Activated T-helper 1 cell treated with anti-CD3 and anti-CD28 coated beads, Interleukin-2, amount 50 U/mL, for 16 hours (primary cell): ENCODE data around the gene PRR23E.

ENCODE experiments used
- DNase-seq, 2 donors: peaks; one replicate each; pipeline ENCODE4 v3.0.0-alpha.2; 2020; ENCODE audit warnings: low read depth in 1 of 2, low spot score in 1 of 2

Gene PRR23E, protein sequence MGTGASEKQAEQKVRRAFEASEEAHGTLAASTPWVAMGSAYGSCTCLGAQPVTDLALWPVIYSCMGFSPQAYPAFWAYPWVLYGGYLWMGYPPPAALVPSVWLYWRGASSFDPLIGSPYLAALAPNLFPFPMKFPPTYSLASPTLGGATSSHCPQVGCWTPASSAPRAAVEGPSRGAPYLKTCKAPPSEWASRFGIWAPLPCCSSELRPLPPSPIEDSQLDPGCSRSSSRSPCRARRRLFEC

GRCh38 chr3:127192576-127193232 lies at the start of gene PRR23E:
Gene PRR23E, plus strand, starts transcription at chr3:127193131. Its CDS starts 3,555 bp downstream, at chr3:127196686.
- no peak for DNase-seq

DNA sequence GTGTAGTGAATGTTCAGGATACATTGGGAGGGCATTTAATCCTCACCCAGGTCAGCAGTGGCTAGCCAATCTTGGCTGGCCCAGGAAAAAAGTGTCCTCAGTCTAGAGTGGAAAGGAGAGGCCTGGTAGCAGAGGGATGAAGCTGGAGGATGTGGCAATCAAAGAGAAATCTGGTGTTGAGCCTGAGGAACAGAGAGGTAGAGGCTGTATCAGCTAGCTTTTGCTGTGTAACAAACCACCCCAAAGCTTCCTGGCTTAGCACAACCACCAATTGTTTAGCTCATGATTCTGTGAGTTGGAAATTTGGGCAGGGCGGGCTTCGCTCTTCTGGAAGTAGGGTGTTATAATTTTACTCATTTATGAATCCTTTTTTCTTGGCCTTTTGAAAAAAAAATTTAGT lies 49.8 kb upstream of the PRR23E start:
- no peak for DNase-seq

GRCh38 chr3:127144631-127145030 lies 48.3 kb upstream of the PRR23E start:
- DNase-seq, result no peak

DNA sequence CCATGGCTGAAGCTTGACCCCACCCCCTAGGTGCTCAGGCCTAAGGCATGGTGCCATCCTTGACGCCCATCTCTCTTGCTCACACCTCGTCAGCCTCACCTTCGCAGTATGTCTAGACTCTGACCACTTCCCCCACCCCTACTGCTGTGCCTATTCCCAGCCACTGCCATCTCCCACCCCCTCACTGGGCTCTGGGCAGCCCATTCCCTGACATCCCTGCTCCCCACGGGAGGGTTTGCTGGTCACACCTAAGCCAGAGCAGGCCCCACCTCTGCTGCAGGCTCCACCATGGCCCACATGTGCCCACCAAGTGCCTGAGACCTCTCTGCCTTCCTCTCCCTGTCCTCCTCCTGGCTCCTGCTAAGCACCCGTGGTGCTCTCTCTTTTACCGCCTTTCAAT lies 47.7 kb upstream of the PRR23E start:
- no peak for DNase-seq

- no peak for DNase-seq
Measured at GRCh38 chr3:127147291-127147885, 45.5 kb upstream of the PRR23E start.

DNA sequence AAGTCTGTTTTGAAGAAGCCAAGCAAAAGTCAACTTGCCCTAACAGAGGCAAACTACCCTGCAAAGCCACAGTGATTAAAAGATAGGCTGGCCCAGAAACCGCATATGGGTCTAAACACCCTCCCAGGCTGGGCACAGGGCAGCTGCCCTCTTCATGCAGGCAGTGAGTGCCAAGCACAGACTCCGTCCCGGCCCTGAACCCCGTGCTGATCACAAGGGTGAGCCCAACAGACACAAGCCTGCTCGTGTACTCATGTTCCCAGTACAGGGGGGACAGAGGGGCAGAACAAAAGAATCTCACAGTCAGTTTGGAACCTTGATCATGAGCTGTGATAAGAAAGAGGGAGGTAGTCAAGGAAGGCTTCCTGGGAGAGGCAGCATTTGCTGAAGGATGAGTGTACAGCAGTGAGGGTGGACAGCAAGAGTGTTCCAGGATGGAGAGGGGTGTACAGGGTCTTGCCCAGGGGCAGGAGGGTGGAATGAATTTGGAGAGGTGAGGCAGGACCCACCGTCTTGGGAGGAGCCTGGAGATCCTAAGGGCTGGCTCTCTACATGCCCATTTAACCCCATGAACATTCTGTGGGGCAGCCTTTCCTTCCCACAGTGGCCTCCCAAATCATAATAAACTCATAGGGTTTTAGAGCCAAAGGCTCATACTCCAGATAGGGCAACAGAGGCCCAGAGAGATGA lies 43.2 kb upstream of the PRR23E start:
- DNase-seq, result no peak

DNA sequence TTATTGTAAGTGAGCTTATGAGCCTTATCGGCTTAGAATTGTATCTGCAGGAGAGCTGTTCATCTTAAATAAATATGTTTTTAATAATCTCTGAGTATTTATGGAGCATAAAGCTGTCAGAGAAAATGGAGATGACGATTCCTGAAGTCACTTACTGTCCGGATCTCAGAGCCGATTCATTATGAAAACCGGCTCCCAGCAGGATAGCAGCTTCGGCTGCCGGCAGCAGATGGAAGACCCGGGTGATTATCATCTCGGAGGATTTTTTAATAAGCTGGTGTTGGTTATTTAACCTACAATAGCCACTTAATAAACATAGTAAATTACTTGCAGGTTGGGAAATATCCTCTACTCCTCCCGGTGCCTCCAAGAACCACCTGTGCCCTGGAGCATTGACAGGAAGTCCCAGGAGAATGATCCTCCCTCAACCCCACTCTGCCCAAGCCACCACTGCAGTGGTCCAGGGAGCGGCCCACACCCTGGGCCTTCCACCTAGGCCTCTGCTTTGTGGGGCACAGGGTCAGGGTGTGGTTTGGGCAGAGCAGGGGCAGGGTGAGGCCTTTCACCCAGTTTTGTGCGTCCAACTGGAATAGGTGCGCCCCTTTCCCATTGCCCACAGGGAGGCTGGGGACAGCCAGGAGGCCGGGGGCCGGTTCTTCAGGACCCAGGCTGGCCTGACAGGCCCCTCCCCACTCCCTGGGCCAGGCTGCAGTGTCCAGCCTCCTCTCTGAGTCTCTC lies 42.2 kb upstream of the PRR23E start:
- DNase-seq, result no peak

- no peak for DNase-seq
Measured at GRCh38 chr3:127151251-127151564, 41.7 kb upstream of the PRR23E start.

- DNase-seq, result no peak
Measured at GRCh38 chr3:127151992-127152650, 40.8 kb upstream of the PRR23E start.

DNA sequence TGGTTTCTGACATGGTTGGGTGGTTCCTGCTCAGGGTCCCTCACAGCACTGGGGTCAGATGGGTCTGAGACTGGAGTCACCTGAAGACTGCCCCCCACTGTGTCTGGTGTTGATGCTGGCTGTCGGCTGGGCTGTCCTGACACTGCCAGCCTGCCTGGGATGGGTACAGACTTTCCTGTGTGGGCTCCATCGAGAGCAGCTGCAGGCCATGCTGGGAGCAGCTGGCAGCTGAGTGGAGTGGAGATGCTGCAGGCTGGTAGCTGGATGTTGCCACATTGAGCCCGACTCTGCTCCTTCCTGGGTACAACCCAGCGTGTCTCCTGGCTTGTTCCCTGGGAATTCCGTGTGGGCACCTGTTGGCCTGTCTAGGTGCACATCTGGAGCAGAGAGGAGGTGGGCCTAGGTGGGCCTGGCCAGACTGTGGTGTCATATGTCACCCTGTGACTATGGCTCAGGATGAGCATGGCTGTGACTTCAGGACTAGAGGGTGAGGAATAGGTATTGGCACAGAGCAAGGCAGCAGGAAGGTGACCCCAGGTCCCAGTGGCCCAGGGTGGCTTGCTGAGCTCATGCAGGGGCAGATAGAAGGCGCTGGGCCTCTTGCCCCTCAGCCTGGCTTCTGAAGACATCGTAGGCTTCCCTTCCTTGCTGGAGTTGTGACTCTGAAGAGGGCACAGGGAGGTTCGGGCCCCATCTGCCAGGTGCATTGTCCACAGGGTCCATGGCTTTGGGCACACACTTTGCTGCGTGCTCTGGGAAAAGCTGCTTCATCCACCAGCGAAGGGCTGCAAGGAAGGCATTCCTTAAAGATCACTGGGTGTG lies 40.0 kb upstream of the PRR23E start:
- no peak for DNase-seq

DNA sequence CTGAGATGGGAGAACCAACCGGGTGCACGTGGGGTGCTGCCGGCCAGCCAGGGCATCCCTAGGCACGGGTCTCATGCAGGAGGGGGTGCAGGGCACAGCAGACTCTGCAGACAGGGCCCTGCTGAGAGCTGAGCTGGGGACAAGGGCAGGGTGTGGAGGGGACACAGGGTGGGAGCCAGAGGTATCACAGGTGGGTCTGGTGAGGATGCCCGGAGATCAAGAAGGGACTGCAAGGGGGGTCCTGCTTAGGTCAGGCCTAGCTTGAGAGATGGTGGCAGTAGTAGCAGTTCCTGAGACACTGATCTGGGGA lies 39.5 kb upstream of the PRR23E start:
- no peak for DNase-seq

GRCh38 chr3:127156338-127157050 lies 36.4 kb upstream of the PRR23E start:
- no peak for DNase-seq

- DNase-seq, result no peak
Measured at GRCh38 chr3:127157171-127157828, 35.6 kb upstream of the PRR23E start.

- DNase-seq, result no peak
Measured at GRCh38 chr3:127158614-127159229, 34.2 kb upstream of the PRR23E start.

GRCh38 chr3:127159543-127159942 lies 33.4 kb upstream of the PRR23E start:
- DNase-seq, result no peak

DNA sequence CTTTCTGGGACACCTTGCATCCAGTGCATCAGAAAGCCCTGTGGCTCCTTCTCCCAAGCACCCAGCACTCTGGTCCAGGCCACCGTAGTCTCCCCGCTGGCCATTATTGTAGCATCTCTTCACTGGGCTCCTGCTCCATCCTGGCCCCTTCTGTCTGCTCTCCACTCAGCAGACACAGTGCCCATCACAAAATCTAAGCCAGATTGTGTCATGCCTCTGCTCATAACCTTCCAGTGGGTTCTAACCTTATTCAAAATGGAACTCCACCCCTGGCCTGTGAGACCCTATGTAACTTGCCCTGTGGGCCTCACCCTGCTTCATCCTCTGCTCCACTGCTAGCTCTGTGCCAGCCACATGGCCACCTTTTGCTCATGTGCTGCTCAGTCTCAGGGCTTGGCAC lies 31.7 kb upstream of the PRR23E start:
- no peak for DNase-seq

DNA sequence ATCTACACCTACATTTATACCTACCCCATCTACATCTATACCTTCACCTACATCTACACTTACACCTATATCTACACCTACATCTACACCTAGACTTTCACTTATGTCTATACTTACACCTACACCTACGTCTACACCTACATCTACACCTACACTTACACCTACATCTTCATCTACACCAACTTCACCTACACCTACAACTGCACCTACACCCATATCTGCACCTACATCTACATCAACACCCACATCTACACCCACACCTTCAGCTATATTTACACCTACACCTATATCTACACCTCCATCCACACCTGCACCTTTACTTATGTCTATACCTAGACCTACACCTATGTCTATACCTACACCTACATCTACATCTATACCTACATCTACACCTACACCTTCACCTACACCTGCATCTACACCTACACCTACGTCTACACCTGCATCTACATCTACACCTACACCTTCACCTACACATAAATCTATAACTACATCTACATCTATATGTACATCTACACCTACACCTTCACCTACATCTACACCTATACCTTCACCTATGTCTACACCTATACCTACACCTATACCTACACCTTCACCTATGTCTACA lies 30.9 kb upstream of the PRR23E start:
- DNase-seq, result no peak

- DNase-seq, result no peak
Measured at GRCh38 chr3:127162947-127163645, 29.8 kb upstream of the PRR23E start.
